Brain microvascular endothelial cell (primary cell): ENCODE results near the gene CCDC138.
A peak's percentile ranks its signal among the peaks of the same experiment; 100 is the strongest.

Experiments
- DNase-seq: peaks from one replicate; pipeline ENCODE4 v3.0.0-alpha.2; 2020
- H3K27ac ChIP-seq: fragments of 250-450 bp; sonication (Bioruptor Pico); 2 replicates; pipeline ENCODE4 v1.5.1; 2020; ENCODE audit warnings: mild to moderate bottlenecking, moderate library complexity
- H3K27me3 ChIP-seq: fragments of 250-450 bp; sonication (Bioruptor Pico); replicated peaks from 2 replicates; pipeline ENCODE4 v1.5.1; 2020; ENCODE audit warnings: mild to moderate bottlenecking
- H3K36me3 ChIP-seq: fragments of 250-450 bp; sonication (Bioruptor Pico); replicated peaks from 2 replicates; pipeline ENCODE4 v1.5.1; 2020; ENCODE audit warnings: mild to moderate bottlenecking
- H3K4me3 ChIP-seq: 2 replicates; pipeline ENCODE4 v1.5.1; 2011; ENCODE audit warnings: low read depth, mild to moderate bottlenecking, control low read depth, low read length, moderate library complexity
- in situ Hi-C: cut with HindIII; loops from 2 replicates; pipeline ENCODE4 v1.10.0; 2017; ENCODE audit warnings: low sequenced_read_pairs, low pct_ligation_motif_present
- TF ChIP-seq, protein P1 (sequence below): IDR thresholded peaks from 2 replicates; pipeline ENCODE4 v1.5.1; 2011; ENCODE audit warnings: low read depth, mild to moderate bottlenecking, moderate library complexity, low read length, control low read depth, inconsistent platforms; ENCODE audit errors: missing control alignments

The CCDC138 gene

DNA sequence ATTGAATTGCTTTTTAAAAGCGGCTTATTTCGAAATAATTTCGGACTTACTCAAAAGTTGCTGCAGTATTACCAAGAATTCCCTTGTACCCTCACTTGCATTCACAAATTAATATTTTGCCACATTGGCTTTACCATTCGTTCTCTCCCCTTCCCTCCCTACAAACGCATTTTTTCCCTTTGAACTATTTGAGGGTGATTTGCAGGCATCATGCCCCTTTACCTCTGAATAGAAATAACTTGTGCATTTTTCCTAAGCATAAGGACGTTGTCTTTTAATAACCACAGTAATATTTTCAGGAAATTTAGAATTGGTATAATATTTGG, 608 bp downstream of the CCDC138 start:
- peaks cover 16% of the 10 kb centered on the region for H3K36me3 ChIP-seq
- TF ChIP-seq, protein P1, sequence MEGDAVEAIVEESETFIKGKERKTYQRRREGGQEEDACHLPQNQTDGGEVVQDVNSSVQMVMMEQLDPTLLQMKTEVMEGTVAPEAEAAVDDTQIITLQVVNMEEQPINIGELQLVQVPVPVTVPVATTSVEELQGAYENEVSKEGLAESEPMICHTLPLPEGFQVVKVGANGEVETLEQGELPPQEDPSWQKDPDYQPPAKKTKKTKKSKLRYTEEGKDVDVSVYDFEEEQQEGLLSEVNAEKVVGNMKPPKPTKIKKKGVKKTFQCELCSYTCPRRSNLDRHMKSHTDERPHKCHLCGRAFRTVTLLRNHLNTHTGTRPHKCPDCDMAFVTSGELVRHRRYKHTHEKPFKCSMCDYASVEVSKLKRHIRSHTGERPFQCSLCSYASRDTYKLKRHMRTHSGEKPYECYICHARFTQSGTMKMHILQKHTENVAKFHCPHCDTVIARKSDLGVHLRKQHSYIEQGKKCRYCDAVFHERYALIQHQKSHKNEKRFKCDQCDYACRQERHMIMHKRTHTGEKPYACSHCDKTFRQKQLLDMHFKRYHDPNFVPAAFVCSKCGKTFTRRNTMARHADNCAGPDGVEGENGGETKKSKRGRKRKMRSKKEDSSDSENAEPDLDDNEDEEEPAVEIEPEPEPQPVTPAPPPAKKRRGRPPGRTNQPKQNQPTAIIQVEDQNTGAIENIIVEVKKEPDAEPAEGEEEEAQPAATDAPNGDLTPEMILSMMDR, result no peak
- H3K27me3 ChIP-seq, result no peaks in the 10 kb centered on the region
- peak overlapping the region; percentile 64 for H3K4me3 ChIP-seq
- DNase-seq, result no peak
- H3K27ac ChIP-seq, result peak overlapping the region; percentile 94
- in situ Hi-C loops, result no loop called here

DNA sequence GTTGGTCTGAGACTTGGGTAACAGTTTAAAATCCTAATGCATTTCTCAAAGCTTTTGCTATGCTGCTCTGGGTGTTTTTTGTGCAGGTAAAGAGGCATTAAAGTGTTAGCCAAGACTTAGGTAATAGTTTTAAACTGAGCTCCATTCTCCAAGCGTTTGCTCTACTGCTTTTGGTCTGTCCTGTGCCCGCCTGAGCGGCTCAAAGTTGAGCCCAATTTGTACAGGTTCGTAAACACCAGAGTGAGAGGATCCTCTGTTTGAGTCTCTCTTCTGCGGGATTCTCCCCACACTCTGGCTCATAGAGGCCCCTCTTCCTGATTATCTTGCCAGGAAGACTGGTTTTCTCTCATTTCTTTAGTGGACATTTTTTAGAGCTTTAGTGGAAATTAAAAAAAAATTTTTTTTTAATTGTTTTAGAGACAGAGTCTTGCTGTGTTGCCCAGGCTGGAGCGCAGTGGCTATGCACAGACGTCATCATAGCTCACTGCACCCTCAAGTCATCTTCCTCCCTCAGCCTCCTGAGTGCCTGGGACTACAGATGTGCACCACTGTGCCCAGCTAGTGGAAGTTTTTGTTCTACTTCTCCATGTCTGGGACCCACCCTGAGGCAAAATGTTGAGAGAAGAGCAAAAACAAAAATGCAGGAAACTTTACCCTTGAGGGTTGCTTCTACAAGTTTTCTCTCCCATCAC, 16.6 kb downstream of the CCDC138 start:
- H3K36me3 ChIP-seq, result peaks cover 6% of the 10 kb centered on the region
- H3K4me3 ChIP-seq, result no peak overlapping the region
- H3K27me3 ChIP-seq, result no peaks in the 10 kb centered on the region
- in situ Hi-C loops, result no loop called here
- TF ChIP-seq, protein P1, result no peak
- no peak for DNase-seq
- H3K27ac ChIP-seq, result no peak overlapping the region

DNA sequence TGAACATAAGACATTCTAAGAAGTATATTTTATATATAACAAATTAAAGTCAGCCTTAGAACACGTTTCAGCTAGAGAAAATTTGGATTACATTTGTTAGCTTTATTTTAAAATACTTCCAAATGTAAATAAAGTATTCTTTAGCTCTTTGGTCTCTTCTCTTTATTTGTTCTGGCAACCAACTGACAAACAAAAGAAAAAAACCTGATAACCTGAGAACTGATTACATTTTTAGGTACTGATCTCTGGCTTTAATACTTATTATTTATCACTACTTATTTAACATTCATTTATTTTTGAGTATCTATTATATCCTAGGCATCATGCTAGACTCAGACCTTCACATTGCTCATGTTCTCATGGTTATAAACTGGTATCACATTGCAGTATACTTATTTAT, 18.5 kb downstream of the CCDC138 start:
- peaks cover 2% of the 10 kb centered on the region for H3K36me3 ChIP-seq
- in situ Hi-C loops, result no loop called here
- H3K27ac ChIP-seq, result no peak overlapping the region
- DNase-seq, result no peak
- H3K27me3 ChIP-seq, result no peaks in the 10 kb centered on the region
- no peak overlapping the region for H3K4me3 ChIP-seq
- TF ChIP-seq, protein P1, result no peak

- in situ Hi-C loops, result no loop called here
- DNase-seq, result no peak
- H3K27me3 ChIP-seq, result no peaks in the 10 kb centered on the region
- no peak overlapping the region for H3K27ac ChIP-seq
- H3K4me3 ChIP-seq, result no peak overlapping the region
- TF ChIP-seq, protein P1, result no peak
- peaks cover 2% of the 10 kb centered on the region for H3K36me3 ChIP-seq
Measured at GRCh38 chr2:108805782-108806181, 19.2 kb downstream of the CCDC138 start.

DNA sequence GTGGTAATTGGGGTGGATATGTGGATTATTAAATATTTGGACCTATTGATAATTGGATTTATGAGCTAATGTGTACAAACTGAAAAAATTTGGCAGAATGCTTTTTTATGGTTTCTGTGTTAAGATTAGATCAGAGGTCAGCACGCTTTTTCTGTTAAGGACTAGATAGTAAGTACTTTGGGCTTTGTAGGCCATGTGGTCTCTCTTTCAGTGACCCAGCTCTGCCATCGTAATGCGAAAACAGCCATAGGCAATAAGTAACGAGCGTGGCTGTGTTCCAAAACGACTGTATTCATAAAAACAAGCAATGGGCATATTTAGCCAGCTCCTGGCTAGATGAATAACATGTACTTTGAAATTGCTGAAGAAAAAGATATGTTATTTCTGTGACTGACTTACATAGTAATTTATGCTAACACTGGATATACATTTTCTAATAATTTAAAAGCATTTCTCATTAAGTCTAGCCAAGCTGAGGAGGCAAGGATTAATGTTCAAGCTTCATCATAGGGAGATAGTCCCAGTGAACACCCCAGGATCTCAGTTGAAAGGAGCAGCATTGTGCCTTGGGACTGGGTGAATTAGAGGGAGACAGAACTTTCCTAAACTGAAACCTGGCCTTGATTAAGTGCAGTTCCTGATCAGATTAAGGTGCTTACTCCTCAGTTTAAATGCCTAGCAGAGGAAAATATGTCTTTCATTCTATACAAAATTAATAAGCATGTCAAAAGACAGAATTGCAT, 20.0 kb downstream of the CCDC138 start:
- Histone ChIP-seq H3K27ac (no peak overlapping the region), H3K36me3 (peaks cover 2% of the 10 kb centered on the region), H3K27me3 (no peaks in the 10 kb centered on the region), H3K4me3 (no peak overlapping the region)
- in situ Hi-C loops, result no loop called here
- TF ChIP-seq, protein P1, result no peak
- DNase-seq, result no peak

DNA sequence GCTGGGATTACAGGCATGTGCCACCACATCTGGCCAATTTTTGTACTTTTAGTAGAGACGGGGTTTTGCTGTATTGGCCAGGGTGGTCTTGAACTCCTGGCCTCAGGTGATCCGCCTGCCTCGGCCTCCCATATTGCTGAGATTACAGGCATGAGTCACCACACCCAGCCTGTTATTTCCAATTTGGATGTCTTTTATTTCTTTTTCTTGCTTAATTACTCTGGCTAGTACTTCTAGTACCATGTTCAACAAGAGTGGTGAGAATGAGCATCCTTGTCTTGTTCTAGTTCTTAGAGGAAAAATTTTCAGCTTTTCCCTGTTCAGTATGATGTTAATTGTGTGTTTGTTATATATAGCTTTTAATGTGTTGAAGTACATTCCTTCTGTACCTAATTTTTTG, 23.4 kb downstream of the CCDC138 start:
- Histone ChIP-seq H3K27ac (no peak overlapping the region), H3K27me3 (no peaks in the 10 kb centered on the region), H3K36me3 (peaks cover 4% of the 10 kb centered on the region), H3K4me3 (no peak overlapping the region)
- TF ChIP-seq, protein P1, result no peak
- DNase-seq, result no peak
- in situ Hi-C loops, result no loop called here
